Measurements from ENCODE around the gene LZTS3.
"Not testable (repeated sequence)": the region's sequence is repeated elsewhere in the genome, so short reads cannot be mapped to it uniquely, and the experiment has no call there.

LZTS3 gene

GRCh38 chr20:3166913-3167342, 6.4 kb downstream of the LZTS3 start:
- DNase-seq, result no peak

- DNase-seq, result no peak
These were observed 6.9 kb downstream of the LZTS3 start for GRCh38 chr20:3166338-3166912.

- DNase-seq, result no peak
These were observed 7.6 kb downstream of the LZTS3 start for GRCh38 chr20:3165473-3166337.

DNA sequence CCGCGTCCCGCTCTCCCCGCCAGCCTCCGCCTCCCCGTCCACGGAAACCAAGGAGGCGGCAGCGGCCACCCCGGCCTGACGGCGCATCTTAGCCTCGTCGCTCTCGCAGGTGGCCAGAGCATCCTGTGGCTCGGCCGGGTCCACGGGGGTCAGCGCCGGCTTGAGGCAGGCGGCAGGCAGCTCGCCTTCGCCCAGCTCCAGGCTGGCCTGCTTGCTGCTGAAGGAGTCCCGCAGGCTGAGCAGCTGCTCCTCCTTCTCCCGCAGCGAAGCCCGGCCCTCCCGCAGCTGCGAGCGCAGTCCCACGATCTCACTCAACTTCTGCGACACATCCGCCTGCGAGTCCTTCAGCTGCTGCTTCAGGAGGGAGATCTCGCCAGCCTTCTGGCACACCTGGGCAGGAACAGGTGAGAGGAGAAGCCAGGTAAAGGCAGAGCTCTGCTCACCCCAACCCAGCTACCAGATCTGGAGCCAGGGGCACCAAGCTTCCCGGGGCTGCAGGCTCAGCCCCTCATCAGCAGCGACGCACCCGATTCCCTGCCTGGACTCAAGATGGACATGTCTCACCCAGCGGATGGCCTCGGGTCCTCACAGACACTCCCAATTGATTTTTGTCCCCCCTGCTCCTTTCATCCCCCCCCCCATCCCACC, 8.5 kb downstream of the LZTS3 start:
- no peak for DNase-seq

DNA sequence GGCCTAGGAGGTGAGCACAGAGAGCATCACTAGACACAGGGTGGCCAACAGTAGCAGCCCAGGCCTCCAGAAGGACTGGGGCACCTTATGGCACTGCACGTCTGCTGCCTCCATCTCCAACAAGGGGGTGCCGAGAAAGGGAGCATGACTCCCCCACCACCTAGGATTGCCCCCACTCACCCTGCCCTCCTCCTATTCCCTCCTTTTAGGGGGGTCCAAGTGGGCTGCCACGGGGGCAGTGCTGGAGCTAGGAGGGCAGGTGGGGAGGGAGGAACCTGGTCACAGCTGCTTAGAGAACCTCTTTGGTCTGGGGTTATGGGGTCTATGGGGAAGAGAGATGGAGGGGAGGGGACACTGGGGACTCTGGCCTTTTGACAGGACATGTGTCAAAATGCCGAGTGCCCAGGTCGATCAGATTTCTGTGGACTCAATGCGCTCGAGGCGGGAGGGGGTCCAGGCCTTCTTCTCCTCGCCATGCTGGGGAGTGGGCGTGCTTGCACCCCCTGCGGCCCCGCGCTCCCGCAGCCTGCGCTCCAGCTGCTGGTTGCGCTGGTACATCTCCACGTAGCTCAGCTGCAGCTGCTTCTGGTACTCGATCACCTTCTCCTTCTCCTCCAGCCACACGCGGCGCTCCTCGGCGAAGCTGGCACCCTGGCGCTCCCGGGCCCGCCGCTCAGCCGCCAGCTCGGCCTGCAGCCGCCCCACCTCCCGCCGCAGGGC, 9.1 kb downstream of the LZTS3 start:
- DNase-seq, result no peak

DNA sequence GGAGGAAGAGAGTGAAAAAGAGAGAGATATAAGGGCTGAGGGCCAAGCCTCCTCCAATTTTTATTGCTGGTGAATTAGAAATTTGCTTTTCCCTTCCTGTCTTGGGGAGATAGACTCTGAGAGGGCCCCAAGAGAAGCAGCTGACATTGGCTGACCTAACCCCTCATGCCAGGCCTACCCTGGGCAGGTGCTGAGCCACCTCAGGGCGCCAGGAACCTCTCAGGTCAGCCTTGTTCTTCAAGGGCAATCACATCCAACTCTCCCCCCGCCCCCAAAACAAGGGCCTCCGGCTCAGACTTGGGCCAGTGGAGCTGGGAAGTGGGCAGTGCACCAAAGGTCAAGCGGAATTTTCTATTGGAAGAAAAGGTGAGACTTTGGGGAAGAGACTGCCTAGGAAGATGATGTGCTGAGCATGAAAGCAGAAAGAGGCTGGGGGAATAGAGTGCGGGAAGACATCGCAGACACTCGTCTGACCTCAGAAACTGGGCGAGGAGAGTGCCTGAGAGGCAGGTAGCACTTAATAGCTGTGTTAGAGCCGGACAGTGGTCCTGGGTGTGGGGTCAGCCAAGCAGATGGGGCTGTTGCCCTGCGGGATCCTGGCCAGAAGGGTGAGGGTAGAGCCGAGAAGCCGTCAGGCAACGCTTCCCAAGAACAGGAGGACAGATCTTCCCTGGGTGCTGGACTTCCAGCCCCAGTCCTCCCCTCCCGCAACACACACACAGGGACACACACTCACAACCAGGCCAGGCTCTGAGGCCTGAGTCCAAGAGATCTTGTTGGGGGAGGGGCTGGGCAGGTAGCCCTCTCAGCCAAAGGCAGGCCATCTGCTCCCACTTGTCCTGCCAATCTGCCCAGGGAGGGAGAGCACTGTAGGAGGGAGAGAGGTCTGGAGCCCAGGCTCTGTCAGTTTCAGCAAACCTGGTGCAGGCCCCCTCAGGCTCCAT, 10.0 kb downstream of the LZTS3 start:
- DNase-seq, result no peak

DNA sequence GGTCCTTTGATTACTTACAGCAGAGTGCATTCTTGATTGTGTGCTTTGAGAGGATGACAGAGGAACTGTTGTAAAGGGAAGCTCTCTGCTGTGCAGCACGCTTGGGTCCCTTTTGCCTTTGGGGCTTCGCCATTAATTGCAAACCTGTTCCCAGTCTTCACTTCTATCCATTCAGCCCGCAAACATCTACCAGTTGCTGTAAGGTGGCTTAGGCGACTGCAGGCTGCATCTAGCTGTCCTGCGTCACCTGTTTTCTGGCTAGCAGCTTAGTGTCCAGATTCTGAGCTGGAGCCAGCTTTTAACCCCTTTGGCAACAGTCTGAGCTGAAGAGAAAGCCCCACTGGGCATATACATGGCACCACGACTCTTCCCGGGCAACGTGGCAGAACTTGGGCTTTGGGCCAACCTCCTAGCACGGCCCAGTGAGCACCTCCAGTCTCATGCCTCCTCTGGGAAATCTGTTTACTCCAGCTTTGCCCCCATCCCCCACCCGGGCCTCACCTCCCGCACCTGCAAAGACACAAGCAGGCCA, 11.2 kb downstream of the LZTS3 start:
- DNase-seq, result no peak

- DNase-seq, result no peak
These were observed 11.9 kb downstream of the LZTS3 start for GRCh38 chr20:3161316-3162079.

GRCh38 chr20:3160418-3160817, 12.9 kb downstream of the LZTS3 start:
- DNase-seq, result no peak

GRCh38 chr20:3158968-3159431, 14.3 kb downstream of the LZTS3 start:
- peak; percentile 42 for DNase-seq

GRCh38 chr20:3157817-3158216, 15.5 kb downstream of the LZTS3 start:
- DNase-seq, result no peak

- peak; percentile 82 for DNase-seq
These were observed 16.3 kb downstream of the LZTS3 start for GRCh38 chr20:3156811-3157619.

DNA sequence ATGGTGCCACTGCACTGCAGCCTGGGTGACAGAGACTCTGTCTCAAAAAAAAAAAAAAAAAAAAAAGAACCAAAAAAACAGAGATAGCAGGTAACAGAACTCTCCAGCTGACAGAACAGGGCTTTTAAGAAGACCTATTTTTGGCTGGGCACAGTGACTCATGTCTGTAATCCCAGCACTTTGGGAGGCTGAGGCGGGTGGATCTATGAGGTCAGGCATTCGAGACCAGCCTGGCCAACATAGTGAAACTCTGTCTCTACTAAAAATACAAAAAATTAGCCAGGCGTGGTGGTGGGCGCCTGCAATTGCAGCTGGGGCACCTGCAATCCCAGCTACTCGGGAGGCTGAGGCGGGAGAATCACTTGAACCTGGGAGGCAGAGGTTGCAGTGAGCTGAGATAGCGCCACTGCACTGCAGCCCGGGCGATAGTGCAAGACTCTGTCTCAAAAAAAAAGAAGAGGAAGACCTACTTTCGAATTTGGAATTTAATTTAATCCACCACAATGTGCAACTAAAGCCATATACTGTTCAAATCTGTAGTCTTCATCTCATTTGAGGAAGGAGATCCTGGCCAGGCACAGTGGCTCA, 21.2 kb downstream of the LZTS3 start:
- DNase-seq, result not testable (repeated sequence)

DNA sequence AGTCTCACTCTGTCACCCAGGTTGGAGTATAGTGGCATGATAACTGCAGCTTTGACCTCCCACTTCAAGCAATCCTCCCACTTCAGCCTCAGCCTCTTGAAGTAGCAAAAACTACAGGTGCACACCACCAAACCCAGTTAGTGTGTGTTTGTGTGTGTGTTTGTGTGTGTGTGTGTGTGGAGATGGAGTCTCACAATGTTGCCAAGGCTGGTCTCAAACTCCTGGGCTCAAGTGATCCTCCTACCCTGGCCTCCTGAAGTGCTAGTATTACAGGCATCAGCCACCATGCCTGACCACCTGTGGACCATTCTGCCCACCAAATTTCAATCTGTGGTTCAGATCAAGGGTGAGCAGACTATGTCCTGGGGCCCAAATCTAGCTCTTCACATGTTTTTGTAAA, 22.4 kb downstream of the LZTS3 start:
- DNase-seq, result no peak

DNA sequence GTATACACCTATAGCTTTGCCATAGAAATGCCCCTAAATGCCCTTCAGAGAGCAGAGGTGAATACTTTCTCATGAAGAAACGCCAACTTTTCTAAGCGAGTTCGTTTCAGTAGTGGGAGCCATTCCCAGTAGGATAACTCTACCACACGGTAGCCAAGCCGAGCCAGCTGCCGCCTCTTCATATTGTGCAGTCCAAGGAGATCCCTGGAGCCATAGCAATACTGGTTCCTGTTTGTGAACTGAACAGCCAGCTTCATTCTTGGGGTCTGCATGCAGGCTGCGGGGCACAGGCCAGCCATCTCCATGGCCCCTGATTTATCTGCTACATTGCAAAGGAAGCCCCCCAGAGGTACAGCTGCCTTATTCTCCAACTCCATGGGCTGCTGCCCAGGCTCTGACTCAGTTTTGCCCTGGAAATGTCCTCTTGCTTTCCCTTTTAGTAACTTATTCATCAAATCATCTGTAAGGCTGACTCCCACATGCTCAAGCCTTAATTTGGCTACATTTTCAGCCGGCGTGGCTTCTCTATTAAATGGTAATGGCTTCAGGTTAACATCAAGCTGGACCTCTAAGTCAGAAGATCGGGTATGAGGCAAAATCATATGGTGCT, 26.5 kb downstream of the LZTS3 start:
- no peak for DNase-seq

GRCh38 chr20:3141757-3142156, 31.6 kb downstream of the LZTS3 start:
- no peak for DNase-seq

- DNase-seq, result no peak
These were observed 35.9 kb downstream of the LZTS3 start for GRCh38 chr20:3137492-3137891.

DNA sequence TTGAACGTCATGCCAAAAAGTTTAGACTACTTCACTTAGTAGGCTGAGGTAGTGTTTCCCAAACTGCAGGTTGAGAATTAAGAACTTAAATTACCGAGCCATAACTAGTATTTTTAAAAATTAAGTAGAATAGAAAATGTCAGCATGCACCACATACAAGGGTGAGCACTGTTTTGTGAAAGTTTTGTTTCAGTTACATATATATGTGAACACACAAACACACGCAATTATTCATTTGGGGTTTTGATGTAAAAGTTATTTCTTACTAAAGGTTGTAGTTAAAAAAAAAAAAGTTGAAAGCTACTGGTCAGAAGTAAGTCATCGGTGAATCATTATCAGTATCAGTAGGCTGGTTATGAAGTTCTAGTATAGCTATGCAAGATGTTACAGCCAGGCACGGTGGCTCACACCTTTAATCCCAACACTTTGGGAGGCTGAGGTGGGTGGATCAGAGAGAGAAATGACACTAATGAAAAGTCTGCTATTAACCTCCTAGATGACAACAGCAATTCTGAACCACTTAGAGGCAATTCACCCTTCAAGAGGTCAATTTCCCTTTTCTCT, 37.8 kb downstream of the LZTS3 start:
- DNase-seq, result no peak

DNA sequence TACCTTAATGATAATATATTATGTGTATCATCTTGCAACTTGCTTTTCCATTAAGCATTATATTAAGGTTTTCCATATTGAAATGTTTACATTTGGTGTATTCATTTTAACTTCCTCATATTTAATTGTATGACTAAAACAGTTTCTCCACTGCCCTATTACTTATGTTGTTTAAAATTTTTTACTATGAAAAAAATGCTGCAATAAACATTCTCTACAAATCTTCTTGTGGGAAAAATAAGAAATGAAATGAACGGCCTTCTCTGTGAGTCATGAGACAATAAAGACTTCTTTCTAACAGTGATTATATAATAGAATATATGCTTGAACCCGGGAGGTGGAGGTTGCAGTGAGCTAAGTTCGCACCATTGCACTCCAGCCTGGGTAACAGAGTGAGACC, 39.2 kb downstream of the LZTS3 start:
- DNase-seq, result no peak

Measured in activated CD4-positive, alpha-beta T cell treated with anti-CD3 and anti-CD28 coated beads, Interleukin-10, Interleukin-2, amounts not matched to agents 100 ng/mL and 50 ng/mL, durations not matched to agents 16 hours and 8 hours (primary cell).